GM23248 (cell line): ENCODE results near the gene SAMD14.

ENCODE experiments used
- EZH2 ChIP-seq: fragments of 200-600 bp; sonication (generic); IDR thresholded peaks from 2 replicates; pipeline ENCODE4 v1.6.1; 2018; ENCODE audit warnings: antibody characterized with exemption, mild to moderate bottlenecking; ENCODE audit not compliant: insufficient read depth, poor library complexity, severe bottlenecking
- EZH2phosphoT487 ChIP-seq: fragments of 200-600 bp; sonication (generic); IDR thresholded peaks from 2 replicates; pipeline ENCODE4 v1.6.1; 2018; ENCODE audit warnings: antibody characterized with exemption, moderate library complexity, mild to moderate bottlenecking, low read depth; ENCODE audit not compliant: insufficient read depth

DNA sequence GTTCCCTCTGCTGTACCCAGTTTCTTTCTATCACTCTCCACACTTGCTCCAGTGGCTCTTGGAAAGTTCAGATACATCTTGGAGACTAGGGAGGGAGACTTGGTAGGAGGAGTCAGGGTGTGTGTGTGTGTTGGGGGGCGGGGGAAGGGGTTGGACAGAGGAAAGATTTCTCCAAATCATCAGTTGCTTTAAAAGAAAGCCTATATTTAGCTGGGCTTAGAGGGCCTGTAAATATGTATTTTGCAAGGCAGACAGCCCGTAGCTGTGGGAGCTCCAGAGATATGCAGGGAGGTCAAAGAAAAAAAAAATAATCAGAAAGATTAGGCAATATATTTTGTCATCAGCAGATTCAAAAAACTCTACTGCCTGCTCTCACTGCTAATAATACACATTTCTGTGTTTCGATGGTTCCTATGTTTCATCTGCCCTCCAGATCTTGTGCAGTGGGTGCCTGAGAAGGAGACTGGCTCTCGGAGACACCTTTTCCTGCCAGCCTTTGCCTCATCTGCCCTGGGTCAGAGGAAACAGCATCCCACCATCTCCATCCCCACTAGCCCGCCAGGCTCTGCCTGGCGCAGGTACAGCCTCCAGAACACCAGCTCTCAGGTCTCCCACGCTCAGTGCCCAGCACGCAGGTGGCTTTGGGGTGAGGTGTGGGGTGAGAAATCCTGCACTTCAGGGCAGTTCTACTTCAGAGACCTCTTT is 25.3 kb upstream of the SAMD14 start:
- TF ChIP-seq EZH2 (no peak), EZH2phosphoT487 (no peak)
